Mesendoderm (in vitro differentiated cells): ENCODE results near the gene BRDT.
A peak's percentile ranks its signal among the peaks of the same experiment; 100 is the strongest.

Source experiments
- DNase-seq: peaks from one replicate; pipeline ENCODE4 v3.0.0; 2013
- H2AK5ac ChIP-seq: 2 replicates; pipeline ENCODE4 v1.6.1; 2013; ENCODE audit warnings: low read length, inconsistent platforms
- H2BK120ac ChIP-seq: 2 replicates; pipeline ENCODE4 v1.6.1; 2013; ENCODE audit warnings: low read depth, mild to moderate bottlenecking, low read length, moderate library complexity, mixed read lengths
- H2BK15ac ChIP-seq: replicated peaks from 2 replicates; pipeline ENCODE4 v1.6.1; 2013; ENCODE audit warnings: low read depth, mild to moderate bottlenecking, moderate library complexity
- H2BK5ac ChIP-seq: 2 replicates; pipeline ENCODE4 v1.6.1; 2013; ENCODE audit warnings: low read length, inconsistent platforms
- H3K18ac ChIP-seq: 2 replicates; pipeline ENCODE4 v1.6.1; 2013; ENCODE audit warnings: mild to moderate bottlenecking, low read length, mixed read lengths
- H3K23ac ChIP-seq: one replicate; pipeline ENCODE4 v1.6.1; 2013; ENCODE audit warnings: low read length
- H3K27ac ChIP-seq: 2 replicates; pipeline ENCODE4 v1.5.1; 2013; ENCODE audit warnings: low read depth, mild to moderate bottlenecking, inconsistent platforms, low read length, moderate library complexity
- H3K27me3 ChIP-seq: 2 replicates; pipeline ENCODE4 v1.6.1; 2013; ENCODE audit warnings: low read length, control low read depth, mild to moderate bottlenecking, inconsistent platforms; ENCODE audit not compliant: insufficient read depth, poor library complexity
- H3K36me3 ChIP-seq: 2 replicates; pipeline ENCODE4 v1.6.1; 2013; ENCODE audit warnings: low read length, inconsistent platforms; ENCODE audit not compliant: control insufficient read depth, insufficient read depth
- H3K4ac ChIP-seq: one replicate; pipeline ENCODE4 v1.6.1; 2013; ENCODE audit warnings: low read depth, mild to moderate bottlenecking, low read length, moderate library complexity
- H3K4me1 ChIP-seq: 2 replicates; pipeline ENCODE4 v1.6.1; 2013; ENCODE audit warnings: low read depth, low read length, inconsistent platforms; ENCODE audit not compliant: control insufficient read depth
- H3K4me2 ChIP-seq: 2 replicates; pipeline ENCODE4 v1.6.1; 2013; ENCODE audit warnings: low read length
- H3K4me3 ChIP-seq: 2 replicates; pipeline ENCODE4 v1.5.1; 2013; ENCODE audit warnings: mild to moderate bottlenecking, low read length
- H3K56ac ChIP-seq: one replicate; pipeline ENCODE4 v1.6.1; 2013; ENCODE audit warnings: low read length
- H3K79me1 ChIP-seq: 2 replicates; pipeline ENCODE4 v1.6.1; 2013; ENCODE audit warnings: low read length, inconsistent platforms
- H3K79me2 ChIP-seq: 2 replicates; pipeline ENCODE4 v1.6.1; 2013; ENCODE audit warnings: mild to moderate bottlenecking, low read length; ENCODE audit not compliant: control insufficient read depth, insufficient read depth
- H3K9ac ChIP-seq: 2 replicates; pipeline ENCODE4 v1.6.1; 2013; ENCODE audit warnings: low read length, inconsistent platforms
- H4K5ac ChIP-seq: one replicate; pipeline ENCODE4 v1.6.1; 2013; ENCODE audit warnings: low read length
- H4K8ac ChIP-seq: one replicate; pipeline ENCODE4 v1.6.1; 2013; ENCODE audit warnings: low read depth, mild to moderate bottlenecking, control low read depth, low read length, moderate library complexity

BRDT gene

DNA sequence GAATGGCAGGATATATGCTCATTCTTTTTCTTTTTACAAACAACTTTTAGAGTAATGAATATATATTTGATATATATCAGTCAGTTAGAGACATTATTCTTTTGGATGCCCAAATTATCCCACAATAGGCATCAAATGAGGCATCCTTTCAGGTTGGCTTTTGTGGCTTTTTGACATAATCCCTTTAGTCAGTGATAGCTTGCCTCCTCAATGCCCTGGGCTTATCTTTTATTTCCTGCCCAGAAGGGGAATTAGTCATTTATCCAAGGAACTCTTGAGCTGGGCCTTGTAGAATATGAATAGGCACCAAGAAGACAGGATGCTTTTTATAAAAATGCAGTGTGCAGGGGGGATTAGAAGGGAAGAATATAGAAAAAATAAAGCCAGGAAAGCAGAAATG, 102.7 kb downstream of the BRDT start:
- no peaks in the 10 kb centered on the region for H3K4me1 ChIP-seq
- no peaks in the 10 kb centered on the region for H3K79me2 ChIP-seq
- no peak overlapping the region for H3K4me2 ChIP-seq
- H3K56ac ChIP-seq = no peak overlapping the region
- H4K5ac ChIP-seq = no peak overlapping the region
- H3K4me3 ChIP-seq = no peak overlapping the region
- H3K18ac ChIP-seq = no peak overlapping the region
- no peak overlapping the region for H2AK5ac ChIP-seq
- no peaks in the 10 kb centered on the region for H3K79me1 ChIP-seq
- no peak overlapping the region for H2BK15ac ChIP-seq
- H3K27ac ChIP-seq = no peak overlapping the region
- H3K4ac ChIP-seq = no peak overlapping the region
- H3K27me3 ChIP-seq = no peaks in the 10 kb centered on the region
- DNase-seq = peak; percentile 7
- H2BK120ac ChIP-seq = no peak overlapping the region
- H3K23ac ChIP-seq = no peak overlapping the region
- H3K36me3 ChIP-seq = no peaks in the 10 kb centered on the region
- no peak overlapping the region for H2BK5ac ChIP-seq
- no peak overlapping the region for H4K8ac ChIP-seq
- no peak overlapping the region for H3K9ac ChIP-seq
